ENCODE measurements around the gene P2RY10. TPM values are rescaled to one million over a fixed set of nuclear protein-coding genes. Genes with fewer than 3 reads are reported as not detected.

The P2RY10 gene
- total RNA-seq, 4 donors from 2014 or later = 0.29 to 8.5 (median 2.7) TPM; not detected in 1

DNA sequence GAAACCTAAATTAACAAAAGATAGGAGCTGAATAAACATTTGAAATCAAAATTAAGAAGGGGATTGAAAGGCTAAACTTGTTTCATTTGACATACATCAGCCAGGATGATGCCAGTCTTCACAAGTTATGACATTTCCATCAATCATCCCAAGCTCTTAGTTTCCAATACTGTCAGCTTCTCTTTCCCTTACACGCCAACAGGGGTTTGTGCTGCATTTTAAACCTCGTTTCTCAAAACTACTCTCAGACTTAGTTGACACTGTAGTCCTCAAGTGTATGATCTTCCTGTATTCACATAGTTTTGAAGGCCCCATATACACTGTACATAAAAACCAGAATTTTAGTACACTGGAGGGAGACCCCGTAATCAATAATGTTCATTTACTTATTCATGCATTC lies 840 bp upstream of the P2RY10 start:
- H3K4me3 ChIP-seq (ENCODE audit: low read depth, poor library complexity, severe bottlenecking) = no peak overlapping the region
- no peak for TF ChIP-seq POLR2A (IDR thresholded peaks at IDR 0.05)
- TF ChIP-seq, protein P1, sequence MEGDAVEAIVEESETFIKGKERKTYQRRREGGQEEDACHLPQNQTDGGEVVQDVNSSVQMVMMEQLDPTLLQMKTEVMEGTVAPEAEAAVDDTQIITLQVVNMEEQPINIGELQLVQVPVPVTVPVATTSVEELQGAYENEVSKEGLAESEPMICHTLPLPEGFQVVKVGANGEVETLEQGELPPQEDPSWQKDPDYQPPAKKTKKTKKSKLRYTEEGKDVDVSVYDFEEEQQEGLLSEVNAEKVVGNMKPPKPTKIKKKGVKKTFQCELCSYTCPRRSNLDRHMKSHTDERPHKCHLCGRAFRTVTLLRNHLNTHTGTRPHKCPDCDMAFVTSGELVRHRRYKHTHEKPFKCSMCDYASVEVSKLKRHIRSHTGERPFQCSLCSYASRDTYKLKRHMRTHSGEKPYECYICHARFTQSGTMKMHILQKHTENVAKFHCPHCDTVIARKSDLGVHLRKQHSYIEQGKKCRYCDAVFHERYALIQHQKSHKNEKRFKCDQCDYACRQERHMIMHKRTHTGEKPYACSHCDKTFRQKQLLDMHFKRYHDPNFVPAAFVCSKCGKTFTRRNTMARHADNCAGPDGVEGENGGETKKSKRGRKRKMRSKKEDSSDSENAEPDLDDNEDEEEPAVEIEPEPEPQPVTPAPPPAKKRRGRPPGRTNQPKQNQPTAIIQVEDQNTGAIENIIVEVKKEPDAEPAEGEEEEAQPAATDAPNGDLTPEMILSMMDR (IDR thresholded peaks at IDR 0.05) = no peak
- DNase-seq (ENCODE audit: low spot score in 2 of 2) = no peak
- intact Hi-C loops (cut with DNase I; ENCODE audit: low total_unique reads) = no loop called here
- 57 to 82% methylated on average over 3 of the region's 3 CpGs for WGBS, 2 donors

DNA sequence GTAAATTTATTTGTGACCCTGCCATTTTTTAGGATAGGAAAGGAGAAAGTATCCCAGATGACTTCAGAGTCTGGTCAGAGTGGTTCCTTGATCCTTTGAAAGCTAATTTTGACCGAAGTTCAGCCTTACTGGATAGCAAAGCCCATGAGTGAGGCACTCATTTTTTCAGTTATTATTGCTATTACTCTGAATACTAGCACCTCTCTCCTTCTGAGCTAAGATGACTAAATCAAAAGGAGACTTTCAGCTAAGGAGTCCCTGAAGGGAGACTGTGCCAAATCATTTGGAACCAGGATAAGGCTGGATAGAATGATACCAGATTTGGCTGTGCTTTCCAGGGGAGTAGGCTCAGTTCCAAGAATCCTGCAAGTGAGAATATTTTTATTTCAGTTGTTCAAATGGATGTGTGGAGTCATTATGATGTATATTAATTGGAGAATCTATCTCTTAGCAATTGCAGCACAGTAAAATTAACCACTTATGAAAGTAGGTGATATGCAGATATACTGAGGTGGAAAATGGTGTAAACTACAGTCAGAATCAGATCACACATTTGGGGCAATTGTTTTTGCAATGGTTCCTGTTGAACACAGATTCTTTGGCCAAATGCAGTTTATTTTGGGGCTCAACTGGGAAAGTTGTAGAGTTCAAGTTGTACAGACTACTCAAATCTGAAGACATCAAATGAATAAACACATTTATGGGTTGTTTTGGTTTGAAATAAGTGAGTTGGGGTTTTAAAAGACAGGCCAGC lies 1.2 kb downstream of the P2RY10 start:
- intact Hi-C loops (cut with DNase I; ENCODE audit: low total_unique reads) = no loop called here
- DNase-seq (ENCODE audit: low spot score in 2 of 2) = no peak
- no peak overlapping the region for H3K4me3 ChIP-seq (ENCODE audit: low read depth, poor library complexity, severe bottlenecking)
- 77 to 94% methylated on average over 1 of the region's 1 CpG for WGBS, 2 donors
- TF ChIP-seq POLR2A (IDR thresholded peaks at IDR 0.05) = no peak
- TF ChIP-seq, protein P1 (IDR thresholded peaks at IDR 0.05) = no peak

DNA sequence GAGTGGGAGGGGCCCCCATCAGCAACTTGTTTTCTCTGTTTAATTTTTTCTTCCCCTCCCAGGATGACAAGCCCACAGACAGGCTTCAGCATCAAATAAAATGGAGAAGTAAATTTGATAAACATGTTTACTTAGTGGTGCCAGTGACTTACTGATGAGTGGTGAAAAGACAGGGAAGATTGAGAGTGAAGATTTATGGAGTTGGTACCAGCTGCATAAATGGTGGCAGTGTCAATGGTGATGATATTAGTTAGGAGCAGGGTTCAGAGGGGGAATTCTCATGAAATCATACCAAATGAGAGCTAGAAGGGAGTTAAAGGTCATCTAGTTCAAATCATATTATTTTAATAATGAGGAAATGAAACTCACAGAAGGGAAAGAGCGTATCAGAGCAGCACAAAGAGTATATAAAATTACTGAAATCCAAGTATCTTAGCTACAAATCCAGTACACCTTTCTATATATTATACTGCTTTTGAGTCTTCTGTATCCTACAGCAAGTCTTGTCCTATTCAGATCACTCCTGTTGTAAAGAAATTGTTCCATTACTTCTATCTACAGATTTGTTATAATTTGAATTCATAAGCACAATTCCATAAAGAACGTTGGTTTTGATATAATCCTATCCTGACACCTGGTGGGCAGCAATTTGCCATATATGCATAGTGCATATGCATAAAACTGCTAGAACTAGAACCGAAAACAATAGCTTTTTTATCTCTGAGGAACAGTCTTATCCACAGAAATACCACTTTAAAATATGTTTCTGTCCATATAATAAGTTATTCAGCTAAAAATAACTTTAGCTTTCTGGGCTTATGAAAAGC lies 5.0 kb downstream of the P2RY10 start:
- TF ChIP-seq, protein P1 (IDR thresholded peaks at IDR 0.05) = no peak
- no peak for TF ChIP-seq POLR2A (IDR thresholded peaks at IDR 0.05)
- H3K4me3 ChIP-seq (ENCODE audit: low read depth, poor library complexity, severe bottlenecking) = no peak overlapping the region
- no peak for DNase-seq (ENCODE audit: low spot score in 2 of 2)
- intact Hi-C loops (cut with DNase I; ENCODE audit: low total_unique reads) = no loop called here
- 60 to 61% methylated on average over 3 of the region's 3 CpGs for WGBS, 2 donors

DNA sequence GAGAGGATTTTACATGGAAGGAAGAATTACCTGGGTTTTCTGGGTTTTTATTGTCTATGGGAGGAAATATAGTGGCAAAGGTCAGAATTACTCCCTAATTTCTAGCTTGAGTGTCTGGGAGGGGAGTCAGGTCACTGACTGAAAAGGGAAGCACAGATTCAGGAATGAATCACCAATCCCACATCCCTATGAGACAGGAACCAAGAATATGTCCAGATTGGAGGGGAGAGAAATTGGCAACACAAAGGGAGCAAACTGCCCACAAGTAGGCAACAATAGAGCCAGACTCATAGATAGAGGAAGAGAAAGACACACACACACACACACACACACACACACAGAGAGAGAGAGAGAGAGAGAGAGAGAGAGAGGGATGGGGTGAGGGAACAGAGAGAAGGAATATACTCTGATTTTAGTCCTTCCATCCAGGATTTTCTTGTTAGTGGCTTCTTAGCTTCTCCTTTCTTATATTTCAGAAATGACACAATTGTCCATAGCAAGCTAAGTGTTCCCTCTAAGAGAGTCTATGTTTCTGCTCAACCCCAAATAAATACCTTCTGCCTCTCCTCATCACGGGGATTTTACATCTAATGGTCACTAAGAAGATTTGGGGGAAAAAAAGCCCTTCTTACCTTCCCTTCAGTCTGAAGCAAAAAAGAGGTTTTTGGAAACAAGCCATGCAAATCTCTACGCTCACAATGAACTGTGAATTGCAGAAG lies 12.0 kb downstream of the P2RY10 start:
- 45 to 62% methylated on average over 2 of the region's 2 CpGs for WGBS, 2 donors
- no peak overlapping the region for H3K4me3 ChIP-seq (ENCODE audit: low read depth, poor library complexity, severe bottlenecking)
- TF ChIP-seq, protein P1 (IDR thresholded peaks at IDR 0.05) = no peak
- no peak for TF ChIP-seq POLR2A (IDR thresholded peaks at IDR 0.05)
- DNase-seq (ENCODE audit: low spot score in 2 of 2) = no peak
- intact Hi-C loops (cut with DNase I; ENCODE audit: low total_unique reads) = no loop called here

DNA sequence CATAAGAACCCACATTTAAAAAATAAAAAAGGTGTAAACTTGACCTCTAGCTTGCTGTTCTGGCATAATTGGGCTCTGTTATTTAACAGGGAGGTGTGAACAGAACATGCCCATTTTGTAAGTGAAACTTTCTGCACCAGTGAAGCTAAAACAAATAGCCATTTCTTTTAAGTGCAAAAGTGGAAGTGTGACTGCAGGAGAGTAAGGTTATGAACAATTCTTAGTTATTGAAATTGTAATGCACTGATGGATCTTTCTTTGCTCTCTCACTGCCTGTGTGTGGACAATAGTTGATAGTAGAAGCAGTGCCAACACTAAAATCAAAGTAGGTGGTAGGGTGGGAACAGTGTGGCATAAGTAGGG lies 12.6 kb downstream of the P2RY10 start:
- H3K4me3 ChIP-seq (ENCODE audit: low read depth, poor library complexity, severe bottlenecking) = no peak overlapping the region
- no peak for DNase-seq (ENCODE audit: low spot score in 2 of 2)
- intact Hi-C loops (cut with DNase I; ENCODE audit: low total_unique reads) = no loop called here
- TF ChIP-seq POLR2A (IDR thresholded peaks at IDR 0.05) = no peak
